ENCODE data around the gene WNT16.
"Not testable (repeated sequence)": the region's sequence is repeated elsewhere in the genome, so short reads cannot be mapped to it uniquely, and the experiment has no call there.

WNT16 gene

GRCh38 chr7:121313793-121314676 is 14.8 kb upstream of the WNT16 start:
- ATAC-seq (ENCODE audit: insufficient read depth, low read depth) (no peak), DNase-seq (no peak)
- H3K9ac ChIP-seq (ENCODE audit: low read depth, low read length): no peak overlapping the region
- H3K4me1 ChIP-seq (ENCODE audit: insufficient read depth, low read length): no peaks in the 10 kb centered on the region
- no peaks in the 10 kb centered on the region for H3K79me2 ChIP-seq (ENCODE audit: insufficient read depth, low read length)
- no peak overlapping the region for H3K4me3 ChIP-seq (ENCODE audit: low read depth in 1 of 2, low read length in 2 of 2)
- H3K36me3 ChIP-seq (ENCODE audit: insufficient read depth, low read length): no peaks in the 10 kb centered on the region
- H3K9me3 ChIP-seq (ENCODE audit: insufficient read depth, low read length, severe bottlenecking): peaks cover 7% of the 10 kb centered on the region
- H4K20me1 ChIP-seq (ENCODE audit: insufficient read depth, low read length): no peaks in the 10 kb centered on the region
- no peak overlapping the region for H3K27ac ChIP-seq (ENCODE audit: low read length)
- no peak overlapping the region for H3K4me2 ChIP-seq (ENCODE audit: insufficient read depth, low read length)
- H2AFZ ChIP-seq (ENCODE audit: low read depth, low read length): no peak overlapping the region
- no peak for TF ChIP-seq CTCF (IDR thresholded peaks at IDR 0.05; ENCODE audit: borderline replicate concordance, extremely low read depth, low read length, poor library complexity, severe bottlenecking)
- no peak for TF ChIP-seq EZH2 (IDR thresholded peaks at IDR 0.05; ENCODE audit: borderline replicate concordance, low read depth, low read length, severe bottlenecking)
- H3K27me3 ChIP-seq (ENCODE audit: insufficient read depth, low read length, poor library complexity): no peaks in the 10 kb centered on the region

GRCh38 chr7:121315170-121315569 is 13.6 kb upstream of the WNT16 start:
- H3K9ac ChIP-seq (ENCODE audit: low read depth, low read length); H3K36me3 ChIP-seq (ENCODE audit: insufficient read depth, low read length); H3K27ac ChIP-seq (ENCODE audit: low read length); H3K9me3 ChIP-seq (ENCODE audit: insufficient read depth, low read length, severe bottlenecking); H3K79me2 ChIP-seq (ENCODE audit: insufficient read depth, low read length); DNase-seq; H3K4me3 ChIP-seq (ENCODE audit: low read depth in 1 of 2, low read length in 2 of 2); H4K20me1 ChIP-seq (ENCODE audit: insufficient read depth, low read length); H2AFZ ChIP-seq (ENCODE audit: low read depth, low read length); H3K4me2 ChIP-seq (ENCODE audit: insufficient read depth, low read length); ATAC-seq (ENCODE audit: insufficient read depth, low read depth); H3K27me3 ChIP-seq (ENCODE audit: insufficient read depth, low read length, poor library complexity); H3K4me1 ChIP-seq (ENCODE audit: insufficient read depth, low read length): not testable (repeated sequence)

GRCh38 chr7:121322460-121322859 is 6.3 kb upstream of the WNT16 start:
- Histone ChIP-seq H3K4me1 (ENCODE audit: insufficient read depth, low read length) (no peaks in the 10 kb centered on the region), H3K27ac (ENCODE audit: low read length) (no peak overlapping the region), H2AFZ (ENCODE audit: low read depth, low read length) (no peak overlapping the region), H4K20me1 (ENCODE audit: insufficient read depth, low read length) (no peaks in the 10 kb centered on the region), H3K4me3 (ENCODE audit: low read depth in 1 of 2, low read length in 2 of 2) (no peak overlapping the region), H3K9ac (ENCODE audit: low read depth, low read length) (no peak overlapping the region), H3K9me3 (ENCODE audit: insufficient read depth, low read length, severe bottlenecking) (no peaks in the 10 kb centered on the region), H3K36me3 (ENCODE audit: insufficient read depth, low read length) (no peaks in the 10 kb centered on the region), H3K27me3 (ENCODE audit: insufficient read depth, low read length, poor library complexity) (no peaks in the 10 kb centered on the region), H3K79me2 (ENCODE audit: insufficient read depth, low read length) (no peaks in the 10 kb centered on the region), H3K4me2 (ENCODE audit: insufficient read depth, low read length) (no peak overlapping the region)
- ATAC-seq (ENCODE audit: insufficient read depth, low read depth) (no peak), DNase-seq (no peak)
- TF ChIP-seq EZH2 (IDR thresholded peaks at IDR 0.05; ENCODE audit: borderline replicate concordance, low read depth, low read length, severe bottlenecking) (no peak), CTCF (IDR thresholded peaks at IDR 0.05; ENCODE audit: borderline replicate concordance, extremely low read depth, low read length, poor library complexity, severe bottlenecking) (no peak)

- TF ChIP-seq CTCF (IDR thresholded peaks at IDR 0.05; ENCODE audit: borderline replicate concordance, extremely low read depth, low read length, poor library complexity, severe bottlenecking) (no peak), EZH2 (IDR thresholded peaks at IDR 0.05; ENCODE audit: borderline replicate concordance, low read depth, low read length, severe bottlenecking) (no peak)
- Histone ChIP-seq H4K20me1 (ENCODE audit: insufficient read depth, low read length) (no peaks in the 10 kb centered on the region), H3K4me2 (ENCODE audit: insufficient read depth, low read length) (no peak overlapping the region), H3K4me1 (ENCODE audit: insufficient read depth, low read length) (no peaks in the 10 kb centered on the region), H3K4me3 (ENCODE audit: low read depth in 1 of 2, low read length in 2 of 2) (no peak overlapping the region), H2AFZ (ENCODE audit: low read depth, low read length) (no peak overlapping the region), H3K79me2 (ENCODE audit: insufficient read depth, low read length) (no peaks in the 10 kb centered on the region), H3K27ac (ENCODE audit: low read length) (no peak overlapping the region), H3K27me3 (ENCODE audit: insufficient read depth, low read length, poor library complexity) (no peaks in the 10 kb centered on the region), H3K9ac (ENCODE audit: low read depth, low read length) (no peak overlapping the region), H3K36me3 (ENCODE audit: insufficient read depth, low read length) (no peaks in the 10 kb centered on the region), H3K9me3 (ENCODE audit: insufficient read depth, low read length, severe bottlenecking) (no peaks in the 10 kb centered on the region)
- ATAC-seq (ENCODE audit: insufficient read depth, low read depth) (no peak), DNase-seq (no peak)
These were observed 5.1 kb upstream of the WNT16 start for GRCh38 chr7:121323515-121324302.

Measured in DND-41 (cell line).